Hepatocyte (in vitro differentiated cells): ENCODE measurements around the gene CCL4L2.
"Not testable (repeated sequence)": the region's sequence is repeated elsewhere in the genome, so short reads cannot be mapped to it uniquely, and the experiment has no call there.

Experiments
- EZH2 ChIP-seq: fragments of 200-600 bp; sonication (generic); IDR thresholded peaks from 2 replicates; pipeline ENCODE4 v1.6.1; 2016; ENCODE audit warnings: antibody characterized with exemption, mild to moderate bottlenecking, borderline replicate concordance
- EZH2phosphoT487 ChIP-seq: fragments of 200-600 bp; sonication (generic); IDR thresholded peaks from one replicate; pipeline ENCODE4 v1.6.1; 2018; ENCODE audit warnings: antibody characterized with exemption, mild to moderate bottlenecking, low read depth, moderate library complexity; ENCODE audit not compliant: unreplicated experiment, severe bottlenecking
- TF ChIP-seq, protein P1 (sequence below): fragments of 200-600 bp; sonication (generic); IDR thresholded peaks from 2 replicates; pipeline ENCODE4 v1.5.1; 2016; ENCODE audit warnings: antibody characterized with exemption, mild to moderate bottlenecking; ENCODE audit not compliant: poor library complexity

DNA sequence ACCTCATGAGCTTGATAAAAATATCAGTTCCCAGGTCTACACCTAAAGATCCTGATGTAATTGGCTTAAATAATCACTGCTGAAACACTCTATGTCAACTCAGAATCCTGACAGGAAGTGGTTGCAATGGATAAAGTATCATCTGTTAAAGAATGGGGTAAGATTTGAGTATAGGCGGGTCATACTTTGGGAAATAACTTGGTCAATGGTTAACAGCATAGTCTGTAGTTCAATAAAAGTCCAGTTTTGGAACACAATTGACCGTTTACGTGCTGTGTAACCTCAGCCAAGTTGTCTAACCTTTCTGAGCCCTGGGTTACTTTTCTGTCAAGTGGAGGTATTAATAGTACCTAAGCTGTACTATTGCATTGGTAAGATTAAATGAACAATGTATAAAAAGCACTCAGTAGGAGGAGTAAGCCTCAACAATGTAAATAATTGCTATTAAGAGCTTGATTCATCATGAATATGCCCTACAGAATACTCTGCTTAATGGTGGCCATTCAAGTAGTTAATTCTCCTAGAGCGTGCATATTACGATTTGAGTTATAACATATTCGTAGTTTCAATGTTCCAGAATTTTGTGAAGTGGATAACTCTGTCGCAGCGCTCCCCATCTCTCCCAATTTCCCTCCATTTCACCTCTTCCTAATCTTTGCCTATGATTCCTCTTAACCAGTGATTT, 16.6 kb upstream of the CCL4L2 start:
- TF ChIP-seq EZH2, EZH2phosphoT487: not testable (repeated sequence)
- TF ChIP-seq, protein P1, sequence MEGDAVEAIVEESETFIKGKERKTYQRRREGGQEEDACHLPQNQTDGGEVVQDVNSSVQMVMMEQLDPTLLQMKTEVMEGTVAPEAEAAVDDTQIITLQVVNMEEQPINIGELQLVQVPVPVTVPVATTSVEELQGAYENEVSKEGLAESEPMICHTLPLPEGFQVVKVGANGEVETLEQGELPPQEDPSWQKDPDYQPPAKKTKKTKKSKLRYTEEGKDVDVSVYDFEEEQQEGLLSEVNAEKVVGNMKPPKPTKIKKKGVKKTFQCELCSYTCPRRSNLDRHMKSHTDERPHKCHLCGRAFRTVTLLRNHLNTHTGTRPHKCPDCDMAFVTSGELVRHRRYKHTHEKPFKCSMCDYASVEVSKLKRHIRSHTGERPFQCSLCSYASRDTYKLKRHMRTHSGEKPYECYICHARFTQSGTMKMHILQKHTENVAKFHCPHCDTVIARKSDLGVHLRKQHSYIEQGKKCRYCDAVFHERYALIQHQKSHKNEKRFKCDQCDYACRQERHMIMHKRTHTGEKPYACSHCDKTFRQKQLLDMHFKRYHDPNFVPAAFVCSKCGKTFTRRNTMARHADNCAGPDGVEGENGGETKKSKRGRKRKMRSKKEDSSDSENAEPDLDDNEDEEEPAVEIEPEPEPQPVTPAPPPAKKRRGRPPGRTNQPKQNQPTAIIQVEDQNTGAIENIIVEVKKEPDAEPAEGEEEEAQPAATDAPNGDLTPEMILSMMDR = not testable (repeated sequence)
